ENCODE measurements around the gene EXOC6B. TPM values are rescaled to one million over a fixed set of nuclear protein-coding genes. Genes with fewer than 3 reads are reported as not detected.

EXOC6B gene
- total RNA-seq, 1 experiment from 2014 or later: 33.7 TPM

GRCh38 chr2:72326759-72327158 is 499.1 kb downstream of the EXOC6B start (continued):
- TF ChIP-seq, protein P1, sequence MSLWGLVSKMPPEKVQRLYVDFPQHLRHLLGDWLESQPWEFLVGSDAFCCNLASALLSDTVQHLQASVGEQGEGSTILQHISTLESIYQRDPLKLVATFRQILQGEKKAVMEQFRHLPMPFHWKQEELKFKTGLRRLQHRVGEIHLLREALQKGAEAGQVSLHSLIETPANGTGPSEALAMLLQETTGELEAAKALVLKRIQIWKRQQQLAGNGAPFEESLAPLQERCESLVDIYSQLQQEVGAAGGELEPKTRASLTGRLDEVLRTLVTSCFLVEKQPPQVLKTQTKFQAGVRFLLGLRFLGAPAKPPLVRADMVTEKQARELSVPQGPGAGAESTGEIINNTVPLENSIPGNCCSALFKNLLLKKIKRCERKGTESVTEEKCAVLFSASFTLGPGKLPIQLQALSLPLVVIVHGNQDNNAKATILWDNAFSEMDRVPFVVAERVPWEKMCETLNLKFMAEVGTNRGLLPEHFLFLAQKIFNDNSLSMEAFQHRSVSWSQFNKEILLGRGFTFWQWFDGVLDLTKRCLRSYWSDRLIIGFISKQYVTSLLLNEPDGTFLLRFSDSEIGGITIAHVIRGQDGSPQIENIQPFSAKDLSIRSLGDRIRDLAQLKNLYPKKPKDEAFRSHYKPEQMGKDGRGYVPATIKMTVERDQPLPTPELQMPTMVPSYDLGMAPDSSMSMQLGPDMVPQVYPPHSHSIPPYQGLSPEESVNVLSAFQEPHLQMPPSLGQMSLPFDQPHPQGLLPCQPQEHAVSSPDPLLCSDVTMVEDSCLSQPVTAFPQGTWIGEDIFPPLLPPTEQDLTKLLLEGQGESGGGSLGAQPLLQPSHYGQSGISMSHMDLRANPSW (CRISPR knock-in tag; conservative IDR thresholded peaks at IDR 0.05; ENCODE audit: low read depth): no peak
- TF ChIP-seq NFE2L1 (CRISPR knock-in tag; IDR thresholded peaks at IDR 0.05): no peak

- POLR2A ChIA-PET: no interaction called here
- peak; percentile 94 for ATAC-seq
- CTCF ChIA-PET: interaction anchor here (0.6 to 2.9 kb wide), 23 partner anchors 9 to 443 kb away, joined by 3 to 32 read pairs (median 5); no protein-coding TSS in a partner anchor
Measured at GRCh38 chr2:72325592-72326422, 500.0 kb downstream of the EXOC6B start.

GRCh38 chr2:72316774-72317173 is 509.1 kb downstream of the EXOC6B start:
- POLR2A ChIA-PET: interaction anchor here (1.2 kb wide), 1 partner anchor 12 kb away, joined by 3 read pairs; no protein-coding TSS in a partner anchor

More at GRCh38 chr2:72325592-72326422, 500.0 kb downstream of the EXOC6B start:
- H3K27me3 Mint-ChIP-seq (ENCODE audit: low read depth): no peaks in the 10 kb centered on the region
- H3K4me3 Mint-ChIP-seq: no peak overlapping the region
- no peak for TF ChIP-seq ZNF121 (CRISPR knock-in tag; IDR thresholded peaks at IDR 0.05)
- TF ChIP-seq, protein P2, sequence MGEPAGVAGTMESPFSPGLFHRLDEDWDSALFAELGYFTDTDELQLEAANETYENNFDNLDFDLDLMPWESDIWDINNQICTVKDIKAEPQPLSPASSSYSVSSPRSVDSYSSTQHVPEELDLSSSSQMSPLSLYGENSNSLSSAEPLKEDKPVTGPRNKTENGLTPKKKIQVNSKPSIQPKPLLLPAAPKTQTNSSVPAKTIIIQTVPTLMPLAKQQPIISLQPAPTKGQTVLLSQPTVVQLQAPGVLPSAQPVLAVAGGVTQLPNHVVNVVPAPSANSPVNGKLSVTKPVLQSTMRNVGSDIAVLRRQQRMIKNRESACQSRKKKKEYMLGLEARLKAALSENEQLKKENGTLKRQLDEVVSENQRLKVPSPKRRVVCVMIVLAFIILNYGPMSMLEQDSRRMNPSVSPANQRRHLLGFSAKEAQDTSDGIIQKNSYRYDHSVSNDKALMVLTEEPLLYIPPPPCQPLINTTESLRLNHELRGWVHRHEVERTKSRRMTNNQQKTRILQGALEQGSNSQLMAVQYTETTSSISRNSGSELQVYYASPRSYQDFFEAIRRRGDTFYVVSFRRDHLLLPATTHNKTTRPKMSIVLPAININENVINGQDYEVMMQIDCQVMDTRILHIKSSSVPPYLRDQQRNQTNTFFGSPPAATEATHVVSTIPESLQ (CRISPR knock-in tag; IDR thresholded peaks at IDR 0.05): no peak
- TF ChIP-seq, protein P3, sequence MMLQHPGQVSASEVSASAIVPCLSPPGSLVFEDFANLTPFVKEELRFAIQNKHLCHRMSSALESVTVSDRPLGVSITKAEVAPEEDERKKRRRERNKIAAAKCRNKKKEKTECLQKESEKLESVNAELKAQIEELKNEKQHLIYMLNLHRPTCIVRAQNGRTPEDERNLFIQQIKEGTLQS (CRISPR knock-in tag; conservative IDR thresholded peaks at IDR 0.05): no peak
- TF ChIP-seq, protein P4, sequence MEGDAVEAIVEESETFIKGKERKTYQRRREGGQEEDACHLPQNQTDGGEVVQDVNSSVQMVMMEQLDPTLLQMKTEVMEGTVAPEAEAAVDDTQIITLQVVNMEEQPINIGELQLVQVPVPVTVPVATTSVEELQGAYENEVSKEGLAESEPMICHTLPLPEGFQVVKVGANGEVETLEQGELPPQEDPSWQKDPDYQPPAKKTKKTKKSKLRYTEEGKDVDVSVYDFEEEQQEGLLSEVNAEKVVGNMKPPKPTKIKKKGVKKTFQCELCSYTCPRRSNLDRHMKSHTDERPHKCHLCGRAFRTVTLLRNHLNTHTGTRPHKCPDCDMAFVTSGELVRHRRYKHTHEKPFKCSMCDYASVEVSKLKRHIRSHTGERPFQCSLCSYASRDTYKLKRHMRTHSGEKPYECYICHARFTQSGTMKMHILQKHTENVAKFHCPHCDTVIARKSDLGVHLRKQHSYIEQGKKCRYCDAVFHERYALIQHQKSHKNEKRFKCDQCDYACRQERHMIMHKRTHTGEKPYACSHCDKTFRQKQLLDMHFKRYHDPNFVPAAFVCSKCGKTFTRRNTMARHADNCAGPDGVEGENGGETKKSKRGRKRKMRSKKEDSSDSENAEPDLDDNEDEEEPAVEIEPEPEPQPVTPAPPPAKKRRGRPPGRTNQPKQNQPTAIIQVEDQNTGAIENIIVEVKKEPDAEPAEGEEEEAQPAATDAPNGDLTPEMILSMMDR (IDR thresholded peaks at IDR 0.05): peak; percentile 73
- TF ChIP-seq ZNF671 (CRISPR knock-in tag; IDR thresholded peaks at IDR 0.05): no peak
- TF ChIP-seq FOXK1 (CRISPR knock-in tag; IDR thresholded peaks at IDR 0.05): no peak
- TF ChIP-seq CREB1 (CRISPR knock-in tag; IDR thresholded peaks at IDR 0.05): no peak
- TF ChIP-seq IRF2 (CRISPR knock-in tag; IDR thresholded peaks at IDR 0.05; ENCODE audit: borderline replicate concordance, low read depth): no peak
- no peaks in the 10 kb centered on the region for H3K36me3 Mint-ChIP-seq
- H3K27ac Mint-ChIP-seq: no peak overlapping the region
- H3K9me3 Mint-ChIP-seq: peaks cover 6% of the 10 kb centered on the region
- DNase-seq (ENCODE audit: low spot score): peak; percentile 72
- H3K4me1 Mint-ChIP-seq: peaks cover 10% of the 10 kb centered on the region

More at GRCh38 chr2:72316774-72317173, 509.1 kb downstream of the EXOC6B start:
- no peaks in the 10 kb centered on the region for H3K36me3 Mint-ChIP-seq
- DNase-seq (ENCODE audit: low spot score) (no peak), ATAC-seq (no peak)
- H3K27me3 Mint-ChIP-seq (ENCODE audit: low read depth): no peaks in the 10 kb centered on the region
- no peak overlapping the region for H3K4me3 Mint-ChIP-seq
- no peaks in the 10 kb centered on the region for H3K4me1 Mint-ChIP-seq
- TF ChIP-seq, protein P5, sequence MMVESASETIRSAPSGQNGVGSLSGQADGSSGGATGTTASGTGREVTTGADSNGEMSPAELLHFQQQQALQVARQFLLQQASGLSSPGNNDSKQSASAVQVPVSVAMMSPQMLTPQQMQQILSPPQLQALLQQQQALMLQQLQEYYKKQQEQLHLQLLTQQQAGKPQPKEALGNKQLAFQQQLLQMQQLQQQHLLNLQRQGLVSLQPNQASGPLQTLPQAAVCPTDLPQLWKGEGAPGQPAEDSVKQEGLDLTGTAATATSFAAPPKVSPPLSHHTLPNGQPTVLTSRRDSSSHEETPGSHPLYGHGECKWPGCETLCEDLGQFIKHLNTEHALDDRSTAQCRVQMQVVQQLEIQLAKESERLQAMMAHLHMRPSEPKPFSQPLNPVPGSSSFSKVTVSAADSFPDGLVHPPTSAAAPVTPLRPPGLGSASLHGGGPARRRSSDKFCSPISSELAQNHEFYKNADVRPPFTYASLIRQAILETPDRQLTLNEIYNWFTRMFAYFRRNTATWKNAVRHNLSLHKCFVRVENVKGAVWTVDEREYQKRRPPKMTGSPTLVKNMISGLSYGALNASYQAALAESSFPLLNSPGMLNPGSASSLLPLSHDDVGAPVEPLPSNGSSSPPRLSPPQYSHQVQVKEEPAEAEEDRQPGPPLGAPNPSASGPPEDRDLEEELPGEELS (CRISPR knock-in tag; IDR thresholded peaks at IDR 0.05): no peak
- TF ChIP-seq, protein P6, sequence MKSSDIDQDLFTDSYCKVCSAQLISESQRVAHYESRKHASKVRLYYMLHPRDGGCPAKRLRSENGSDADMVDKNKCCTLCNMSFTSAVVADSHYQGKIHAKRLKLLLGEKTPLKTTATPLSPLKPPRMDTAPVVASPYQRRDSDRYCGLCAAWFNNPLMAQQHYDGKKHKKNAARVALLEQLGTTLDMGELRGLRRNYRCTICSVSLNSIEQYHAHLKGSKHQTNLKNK (CRISPR knock-in tag; IDR thresholded peaks at IDR 0.05): no peak
- TF ChIP-seq MAX (CRISPR knock-in tag; IDR thresholded peaks at IDR 0.05): no peak
- no peak for TF ChIP-seq ATF1 (CRISPR knock-in tag; IDR thresholded peaks at IDR 0.05)
- TF ChIP-seq FOXK1 (CRISPR knock-in tag; IDR thresholded peaks at IDR 0.05): no peak
- H3K9me3 Mint-ChIP-seq: no peaks in the 10 kb centered on the region
- CTCF ChIA-PET: interaction anchor here (0.5 to 4.0 kb wide), 2 partner anchors 9 to 878 kb away, joined by 3 to 32 read pairs; no protein-coding TSS in a partner anchor
- no peak overlapping the region for H3K27ac Mint-ChIP-seq
